Activated naive CD4-positive, alpha-beta T cell treated with anti-CD3 and anti-CD28 coated beads, Interleukin-2, amount 50 U/mL, for 24 hours (primary cell): ENCODE results near the gene POC1A.

ENCODE experiments used
- H3K27ac Mint-ChIP-seq: one replicate; pipeline ENCODE4 v1.8.0; 2021; ENCODE audit warnings: mild to moderate bottlenecking, mixed read lengths
- H3K27me3 Mint-ChIP-seq: one replicate; pipeline ENCODE4 v1.8.0; 2021; ENCODE audit warnings: mixed read lengths
- H3K36me3 Mint-ChIP-seq: one replicate; pipeline ENCODE4 v1.8.0; 2021; ENCODE audit warnings: mixed read lengths
- H3K4me1 Mint-ChIP-seq: one replicate; pipeline ENCODE4 v1.8.0; 2021; ENCODE audit warnings: mixed read lengths
- H3K4me3 Mint-ChIP-seq: one replicate; pipeline ENCODE4 v1.8.0; 2021; ENCODE audit warnings: mild to moderate bottlenecking, mixed read lengths
- H3K9me3 Mint-ChIP-seq: one replicate; pipeline ENCODE4 v1.8.0; 2021; ENCODE audit warnings: mixed read lengths

Gene POC1A

DNA sequence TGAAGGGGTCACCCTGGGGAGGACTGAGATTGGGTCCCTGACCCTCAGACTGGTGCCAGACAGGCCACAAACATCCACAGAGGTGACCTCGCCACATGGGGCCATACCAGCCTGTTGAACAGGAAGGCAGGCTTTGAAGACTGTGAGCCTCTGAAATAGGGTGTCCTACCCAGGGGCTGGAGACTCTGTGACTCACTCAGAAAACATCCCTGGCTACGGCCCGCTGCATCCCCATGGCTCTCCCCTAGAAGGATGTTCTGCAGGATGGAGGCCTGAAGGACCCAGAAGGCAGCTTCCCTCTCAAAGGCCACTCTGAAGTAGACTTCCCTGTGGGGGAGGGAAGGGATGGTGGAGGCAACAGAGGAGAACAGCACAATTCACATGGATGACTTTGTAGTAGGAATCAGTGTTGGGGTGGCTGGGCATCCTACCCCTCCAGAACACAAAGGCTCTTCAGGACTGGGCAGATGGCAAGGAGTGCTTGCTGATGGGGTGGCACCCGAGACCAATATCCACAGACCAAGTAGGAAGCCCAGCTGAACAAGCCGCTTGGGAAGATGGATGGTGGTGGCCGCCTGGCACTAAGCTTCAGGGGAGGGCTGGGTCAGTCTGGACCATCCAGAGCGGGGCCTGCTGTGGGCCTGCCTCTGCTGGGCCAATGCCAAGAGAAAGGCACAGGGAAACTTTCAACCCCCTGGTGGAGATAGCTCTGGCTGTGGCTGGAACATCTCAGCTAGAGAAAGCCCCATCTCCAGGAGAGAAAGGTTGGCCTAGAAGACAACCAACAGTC, 60.3 kb downstream of the POC1A start:
- Mint-ChIP-seq H3K4me3 (no peak overlapping the region), H3K27ac (no peak overlapping the region), H3K36me3 (no peaks in the 10 kb centered on the region), H3K9me3 (no peaks in the 10 kb centered on the region), H3K27me3 (no peaks in the 10 kb centered on the region), H3K4me1 (no peaks in the 10 kb centered on the region)

DNA sequence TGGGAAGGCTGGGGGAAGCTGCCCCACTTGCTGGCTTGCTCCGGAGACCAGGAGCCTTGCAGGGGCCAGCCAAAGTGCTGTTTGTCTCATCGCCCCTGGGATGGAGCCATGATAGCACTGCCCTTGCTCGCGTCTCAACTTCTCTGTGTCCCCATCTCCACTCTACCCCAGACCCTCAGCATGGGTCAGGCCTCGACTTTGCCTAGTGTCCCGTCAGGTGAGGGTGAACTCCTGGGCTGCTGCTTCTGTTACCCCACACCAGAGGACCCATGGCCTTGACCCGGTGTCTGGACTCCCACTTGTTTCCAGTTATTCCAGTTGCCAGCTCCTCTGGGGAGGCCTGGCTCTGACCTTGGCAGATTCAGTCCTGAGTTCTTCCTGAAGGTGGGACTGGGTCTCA, 61.3 kb downstream of the POC1A start:
- Mint-ChIP-seq H3K4me3 (no peak overlapping the region), H3K27me3 (no peaks in the 10 kb centered on the region), H3K27ac (no peak overlapping the region), H3K36me3 (no peaks in the 10 kb centered on the region), H3K9me3 (no peaks in the 10 kb centered on the region), H3K4me1 (no peaks in the 10 kb centered on the region)

DNA sequence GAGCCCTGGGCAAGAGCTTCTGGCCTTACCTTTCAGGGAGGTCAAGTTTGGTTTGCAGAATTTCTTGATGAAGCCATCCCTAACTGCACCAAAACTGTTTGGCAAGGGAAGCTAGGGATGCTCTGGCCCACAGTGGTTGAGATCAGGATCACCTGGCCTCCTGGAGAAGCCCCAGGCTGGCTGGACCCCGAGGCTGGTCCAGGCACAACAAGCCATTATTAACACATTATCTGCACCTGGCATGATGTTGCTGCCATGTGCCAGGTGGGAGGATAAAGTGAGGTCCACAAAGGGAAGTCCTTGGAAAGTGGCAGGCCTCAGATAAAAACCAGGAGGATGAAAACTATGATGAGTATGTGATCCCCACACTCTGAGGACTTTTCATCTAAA, 62.0 kb downstream of the POC1A start:
- peaks cover 5% of the 10 kb centered on the region for H3K4me1 Mint-ChIP-seq
- no peaks in the 10 kb centered on the region for H3K36me3 Mint-ChIP-seq
- no peak overlapping the region for H3K27ac Mint-ChIP-seq
- no peaks in the 10 kb centered on the region for H3K27me3 Mint-ChIP-seq
- no peaks in the 10 kb centered on the region for H3K9me3 Mint-ChIP-seq
- H3K4me3 Mint-ChIP-seq: no peak overlapping the region

DNA sequence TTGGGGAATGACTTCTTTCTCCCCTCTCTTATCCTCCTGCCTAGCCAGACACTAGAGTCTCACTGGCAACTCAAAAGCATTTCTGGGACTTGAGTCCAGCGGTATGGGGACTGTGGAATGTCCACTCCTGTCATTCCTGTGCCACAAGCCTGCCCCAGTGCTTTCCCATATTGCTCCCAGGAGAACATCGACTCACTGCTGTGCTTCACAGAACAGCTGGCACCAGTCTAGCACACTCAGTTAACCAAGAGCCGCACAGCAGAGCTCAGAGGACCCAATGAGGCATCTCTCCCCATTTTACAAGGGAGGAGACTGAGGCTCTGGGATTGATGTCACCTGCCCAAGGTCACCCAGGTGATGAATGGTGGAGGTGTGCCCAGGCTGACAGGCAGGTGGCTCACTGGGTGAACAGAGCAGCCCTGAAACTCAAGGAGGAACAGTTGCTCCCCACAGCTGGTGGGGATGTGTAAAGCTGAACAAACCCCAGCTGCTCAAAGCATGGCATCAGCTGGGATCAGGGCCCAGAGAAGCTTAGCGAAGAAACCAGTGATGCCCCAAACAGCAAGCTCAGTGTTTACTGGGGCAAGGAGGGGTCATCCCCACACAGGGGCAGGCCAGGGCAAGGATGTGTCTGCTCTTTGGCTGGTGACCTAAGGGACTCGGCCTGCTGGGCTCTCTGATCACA, 62.5 kb downstream of the POC1A start:
- Mint-ChIP-seq H3K4me3 (no peak overlapping the region), H3K36me3 (no peaks in the 10 kb centered on the region), H3K27me3 (no peaks in the 10 kb centered on the region), H3K9me3 (no peaks in the 10 kb centered on the region), H3K4me1 (peaks cover 10% of the 10 kb centered on the region), H3K27ac (no peak overlapping the region)

DNA sequence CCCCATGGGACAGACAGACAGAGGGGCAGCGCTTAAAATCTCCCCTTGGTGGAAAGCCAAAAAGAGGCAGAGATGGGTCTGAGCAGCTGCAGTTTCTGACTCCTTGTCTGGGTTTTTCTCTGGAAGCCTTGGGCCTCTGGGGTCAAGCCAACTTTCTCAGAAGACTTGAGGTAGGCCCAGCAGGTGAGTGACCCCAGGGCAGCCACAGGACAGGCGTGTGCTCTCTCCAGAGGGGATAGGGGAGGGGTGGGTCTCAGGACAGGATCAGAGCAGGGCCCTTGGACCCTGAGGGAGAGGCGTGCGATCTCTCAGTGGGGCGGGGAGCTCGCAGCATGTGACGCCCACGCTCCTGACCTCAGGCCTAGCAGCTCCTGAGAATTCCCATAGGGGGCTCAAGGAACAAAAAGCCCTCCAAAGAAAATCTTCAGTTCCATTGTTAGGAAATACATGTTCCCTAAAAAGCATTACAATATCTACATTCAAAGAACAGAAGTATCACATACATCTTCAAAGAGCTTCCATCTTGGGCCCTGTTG, 63.2 kb downstream of the POC1A start:
- no peak overlapping the region for H3K4me3 Mint-ChIP-seq
- peaks cover 18% of the 10 kb centered on the region for H3K4me1 Mint-ChIP-seq
- no peaks in the 10 kb centered on the region for H3K9me3 Mint-ChIP-seq
- H3K27me3 Mint-ChIP-seq: no peaks in the 10 kb centered on the region
- no peak overlapping the region for H3K27ac Mint-ChIP-seq
- no peaks in the 10 kb centered on the region for H3K36me3 Mint-ChIP-seq

DNA sequence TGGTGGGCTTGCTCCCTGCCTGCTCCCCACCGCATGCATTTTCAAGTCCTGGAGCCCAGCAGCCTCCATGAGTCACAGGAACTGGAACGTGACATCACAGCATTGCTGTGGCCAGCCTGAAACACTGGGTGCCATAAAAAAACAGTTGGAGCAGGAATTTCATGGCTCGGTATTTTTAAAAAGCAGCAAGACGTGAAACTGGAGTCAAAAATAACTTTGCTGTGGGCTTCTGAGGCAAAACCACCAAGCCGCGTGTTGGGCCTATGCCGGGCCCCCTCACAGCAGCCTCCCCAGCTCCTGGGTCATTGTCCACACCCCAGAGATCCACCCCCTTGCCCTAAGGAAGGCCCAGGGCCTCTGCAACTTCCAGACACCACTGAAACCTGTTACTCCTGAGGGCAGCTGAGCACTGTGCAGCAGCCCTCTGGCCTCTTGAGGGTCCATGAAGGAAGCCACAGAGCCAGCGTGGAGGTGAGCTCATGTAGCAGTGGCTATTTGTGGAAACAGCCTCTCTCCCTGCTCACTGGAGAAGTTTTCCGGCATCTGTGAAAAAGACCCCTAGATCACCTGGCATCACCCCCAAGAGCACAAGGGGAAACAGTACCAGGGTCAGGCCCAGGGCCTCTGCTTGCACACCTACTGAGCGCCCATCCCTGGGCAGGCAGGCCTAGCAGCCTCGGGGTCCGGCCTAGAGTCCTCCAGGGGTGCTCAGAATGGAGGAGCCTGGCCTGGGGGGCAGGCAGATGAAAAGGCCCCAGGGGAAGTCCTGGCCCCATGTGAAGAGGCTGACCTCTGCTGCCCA, 63.9 kb downstream of the POC1A start:
- H3K27me3 Mint-ChIP-seq: no peaks in the 10 kb centered on the region
- no peaks in the 10 kb centered on the region for H3K9me3 Mint-ChIP-seq
- H3K4me3 Mint-ChIP-seq: no peak overlapping the region
- H3K27ac Mint-ChIP-seq: no peak overlapping the region
- H3K4me1 Mint-ChIP-seq: peaks cover 21% of the 10 kb centered on the region
- H3K36me3 Mint-ChIP-seq: no peaks in the 10 kb centered on the region

DNA sequence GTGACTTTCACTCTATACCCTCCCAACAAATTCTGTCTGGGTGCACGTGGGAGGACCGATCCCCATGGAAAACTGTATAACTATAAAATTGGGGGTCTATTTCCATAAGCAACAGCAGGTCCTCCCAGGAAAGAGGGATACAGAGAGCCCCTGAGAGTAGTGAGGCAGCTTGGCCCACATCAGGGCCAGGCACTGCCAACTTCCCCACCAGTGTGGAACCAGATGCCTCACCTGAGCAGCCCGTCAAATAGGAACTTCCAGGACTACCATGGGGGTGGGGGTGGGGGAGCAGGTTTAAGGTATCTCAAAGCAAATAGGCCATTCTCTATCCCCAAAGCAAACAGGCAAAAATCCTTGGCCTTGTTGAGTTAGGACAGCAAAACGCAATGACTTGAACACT, 64.5 kb downstream of the POC1A start:
- Mint-ChIP-seq H3K36me3 (no peaks in the 10 kb centered on the region), H3K27me3 (no peaks in the 10 kb centered on the region), H3K4me3 (no peak overlapping the region), H3K9me3 (no peaks in the 10 kb centered on the region), H3K4me1 (peaks cover 21% of the 10 kb centered on the region), H3K27ac (no peak overlapping the region)

DNA sequence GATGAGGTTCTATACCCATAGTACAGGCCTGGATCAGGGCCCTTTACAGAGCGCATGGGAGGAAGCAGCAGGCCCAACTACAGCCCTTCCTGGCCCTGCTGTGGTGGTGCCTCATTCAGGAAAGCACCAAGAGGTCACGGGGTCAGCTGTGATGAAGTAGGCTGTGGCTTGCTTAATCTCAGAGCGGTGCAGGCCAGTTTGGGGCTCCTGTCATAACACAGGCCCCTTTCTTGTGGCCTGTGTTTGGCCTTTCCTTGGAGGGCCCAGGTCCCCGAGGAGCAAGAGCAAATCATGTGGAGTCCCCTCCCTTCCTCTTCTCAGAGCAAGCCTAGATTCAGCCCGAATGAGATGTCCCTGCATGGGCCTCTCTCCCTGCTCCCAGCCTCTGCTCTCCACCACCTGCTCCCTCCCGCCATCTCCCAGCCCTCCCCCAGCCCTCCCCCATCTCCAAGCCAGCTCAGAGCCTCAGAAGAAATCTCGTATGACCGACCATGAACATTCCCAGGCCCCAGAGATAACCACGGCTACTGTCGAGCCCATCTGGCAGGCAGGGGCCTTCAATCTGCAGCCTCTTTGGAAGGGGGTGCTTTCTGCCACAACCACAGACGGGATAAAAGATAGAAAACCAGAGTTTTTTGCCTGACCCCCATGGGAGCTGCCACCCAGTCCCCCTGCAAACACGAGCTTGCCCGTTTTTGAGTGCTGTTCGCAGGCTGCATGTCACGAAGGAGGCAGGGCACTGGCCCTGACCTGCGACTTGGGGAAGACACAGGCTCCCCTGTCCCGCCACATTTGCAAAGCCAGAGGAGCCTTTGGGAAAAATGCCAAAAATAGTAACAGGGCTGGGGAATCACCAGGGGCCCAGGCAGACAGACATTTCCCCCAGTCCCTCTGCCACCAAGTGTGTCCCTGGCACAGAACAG, 65.5 kb downstream of the POC1A start:
- Mint-ChIP-seq H3K27ac (no peak overlapping the region), H3K4me3 (no peak overlapping the region), H3K9me3 (no peaks in the 10 kb centered on the region), H3K36me3 (no peaks in the 10 kb centered on the region), H3K4me1 (peaks cover 21% of the 10 kb centered on the region), H3K27me3 (no peaks in the 10 kb centered on the region)

DNA sequence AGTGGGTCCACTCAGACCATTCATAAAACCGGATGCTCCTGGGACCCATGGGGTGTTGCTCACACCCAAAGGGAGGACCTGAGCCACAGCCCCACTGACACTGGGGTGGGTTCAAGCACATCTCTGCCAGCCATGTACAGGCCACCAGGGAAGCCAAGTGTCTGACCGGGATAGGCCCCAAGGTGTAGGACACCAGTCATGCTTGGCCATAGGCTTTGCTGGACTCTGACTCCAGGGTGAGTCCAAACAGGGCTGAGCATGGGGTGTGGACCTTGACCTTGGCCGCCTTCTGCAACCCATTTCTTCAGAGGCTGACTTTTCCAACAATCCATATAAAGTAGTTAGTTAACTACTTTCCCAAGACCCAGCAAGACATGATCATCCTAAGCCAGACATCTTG, 66.5 kb downstream of the POC1A start:
- H3K9me3 Mint-ChIP-seq: no peaks in the 10 kb centered on the region

DNA sequence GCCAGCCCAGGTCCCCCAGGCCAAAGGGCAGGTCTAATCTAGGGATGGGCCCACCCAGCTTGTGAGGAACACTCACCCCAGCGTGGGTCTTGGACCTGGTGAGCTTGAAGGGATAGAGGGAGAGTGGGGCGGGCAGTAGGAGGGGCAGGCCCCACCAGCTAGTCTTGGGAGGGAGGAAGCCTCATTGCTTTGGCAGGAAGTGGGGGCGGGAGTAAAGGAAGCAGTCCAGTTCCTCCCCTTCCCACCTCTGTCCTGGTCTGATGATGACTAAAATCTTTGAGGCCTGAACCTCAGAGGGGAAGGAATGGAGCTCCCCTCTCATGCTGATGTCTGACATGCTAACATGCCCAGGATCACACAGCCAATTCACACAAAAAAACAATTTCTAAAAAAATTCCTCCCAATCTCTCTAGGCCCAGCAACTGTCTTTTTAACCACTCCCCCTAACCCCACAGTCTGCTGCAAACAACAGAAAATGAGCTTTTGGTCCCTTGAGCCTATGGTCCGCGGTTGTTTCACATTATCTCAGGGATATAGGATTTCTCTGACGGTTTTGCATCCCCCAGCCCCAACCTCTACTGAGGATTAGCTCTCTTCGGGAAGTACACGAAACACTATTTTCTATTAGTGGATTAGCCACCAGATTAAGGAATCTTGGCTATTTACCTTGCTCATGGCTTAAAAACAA, 67.1 kb downstream of the POC1A start:
- Mint-ChIP-seq H3K36me3 (no peaks in the 10 kb centered on the region), H3K9me3 (no peaks in the 10 kb centered on the region), H3K27me3 (no peaks in the 10 kb centered on the region), H3K27ac (no peak overlapping the region), H3K4me3 (no peak overlapping the region), H3K4me1 (peaks cover 21% of the 10 kb centered on the region)

More for the DNA sequence above, 66.5 kb downstream of the POC1A start:
- no peak overlapping the region for H3K4me3 Mint-ChIP-seq
- H3K36me3 Mint-ChIP-seq: no peaks in the 10 kb centered on the region
- peaks cover 21% of the 10 kb centered on the region for H3K4me1 Mint-ChIP-seq
- H3K27me3 Mint-ChIP-seq: no peaks in the 10 kb centered on the region
- no peak overlapping the region for H3K27ac Mint-ChIP-seq

DNA sequence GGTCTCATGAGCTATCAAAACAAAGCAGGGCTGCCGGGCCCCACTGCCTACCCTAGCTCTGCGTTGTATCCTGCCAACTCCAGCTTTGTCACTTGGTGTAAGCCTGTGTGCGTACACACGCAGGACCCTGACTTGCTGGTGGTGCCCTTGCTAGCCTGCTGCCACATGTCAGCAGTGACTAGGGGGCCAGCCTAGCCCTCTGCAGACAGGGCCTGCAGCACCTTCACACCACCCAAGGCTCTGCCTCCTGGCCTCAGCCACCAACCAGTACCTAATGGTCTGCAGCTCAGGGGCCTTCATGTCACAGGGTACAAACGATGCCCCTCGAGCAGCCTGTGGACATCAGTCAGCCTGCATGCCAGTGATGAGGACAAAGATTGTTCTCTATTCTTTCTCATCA, 67.8 kb downstream of the POC1A start:
- H3K27me3 Mint-ChIP-seq: no peaks in the 10 kb centered on the region
- H3K27ac Mint-ChIP-seq: no peak overlapping the region
- H3K4me3 Mint-ChIP-seq: no peak overlapping the region
- H3K4me1 Mint-ChIP-seq: peaks cover 21% of the 10 kb centered on the region
- no peaks in the 10 kb centered on the region for H3K9me3 Mint-ChIP-seq
- H3K36me3 Mint-ChIP-seq: no peaks in the 10 kb centered on the region

DNA sequence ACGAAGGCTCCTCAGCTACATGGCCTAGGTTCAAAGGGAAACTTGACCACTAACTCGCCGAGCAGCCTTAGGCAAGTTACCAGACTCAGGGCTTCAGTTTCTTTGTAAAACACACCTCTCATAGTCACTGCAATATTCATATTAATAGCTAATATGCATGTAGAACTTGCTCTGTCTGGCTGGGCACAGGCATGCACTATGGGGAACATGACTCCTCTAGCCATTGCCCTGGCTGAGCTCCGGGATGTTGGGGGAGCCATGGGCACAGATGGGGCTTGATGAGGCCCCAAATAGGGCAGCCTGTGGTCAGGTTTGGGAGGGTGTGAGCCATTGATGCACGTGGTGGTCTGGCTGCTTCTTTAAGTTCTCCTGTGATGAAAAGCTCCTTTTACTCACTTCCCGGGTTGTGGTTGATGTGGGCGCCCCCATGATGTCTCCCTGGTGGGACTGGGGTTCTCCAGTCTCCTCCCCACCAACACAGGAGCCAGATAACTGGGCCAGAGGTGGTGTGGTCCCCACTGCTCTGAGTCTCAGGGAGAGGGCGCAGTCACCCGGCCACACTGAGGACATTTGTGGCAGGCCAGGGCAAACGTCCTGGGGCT, 68.4 kb downstream of the POC1A start:
- Mint-ChIP-seq H3K36me3 (no peaks in the 10 kb centered on the region), H3K9me3 (no peaks in the 10 kb centered on the region), H3K27ac (no peak overlapping the region), H3K4me1 (peaks cover 21% of the 10 kb centered on the region), H3K4me3 (no peak overlapping the region), H3K27me3 (no peaks in the 10 kb centered on the region)

DNA sequence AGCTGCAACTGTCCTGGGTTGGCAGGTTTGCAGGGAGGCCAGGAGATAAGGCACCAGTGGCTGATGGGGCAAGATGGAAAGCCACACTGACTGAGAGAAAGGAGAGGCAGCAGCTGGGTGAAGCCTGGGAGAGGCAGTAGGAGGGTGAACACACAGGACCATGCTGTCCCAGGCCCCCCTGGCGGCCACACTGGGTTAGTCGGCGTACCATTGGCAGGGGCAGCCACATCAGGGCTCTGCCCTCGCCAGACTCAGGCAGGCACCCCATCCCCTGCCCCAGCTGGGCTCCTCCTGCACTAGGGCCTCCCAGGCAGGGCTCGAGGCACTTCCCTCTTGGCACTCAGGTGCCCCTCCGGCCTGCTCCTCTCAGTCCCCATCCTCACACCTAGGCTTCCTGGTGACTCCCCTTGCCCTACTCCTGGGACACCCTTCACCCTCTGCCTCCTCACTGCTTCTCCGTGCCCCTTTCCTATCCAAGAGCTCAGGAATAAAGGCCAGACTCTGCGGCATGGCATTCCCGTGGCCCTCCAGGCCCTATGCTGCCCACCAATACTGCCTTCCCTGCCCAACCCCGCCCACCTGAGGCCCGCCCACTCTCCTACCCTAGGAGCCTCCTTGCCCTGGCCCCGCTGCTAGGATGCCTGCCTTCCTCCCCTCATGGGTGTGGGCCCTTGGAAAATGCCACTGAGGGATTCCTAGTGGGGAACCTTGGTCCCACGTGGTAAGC, 69.1 kb downstream of the POC1A start:
- Mint-ChIP-seq H3K4me1 (peaks cover 21% of the 10 kb centered on the region), H3K9me3 (no peaks in the 10 kb centered on the region), H3K27ac (no peak overlapping the region), H3K36me3 (no peaks in the 10 kb centered on the region), H3K27me3 (no peaks in the 10 kb centered on the region), H3K4me3 (no peak overlapping the region)
